ENCODE measurements around the gene EIF3K.
A peak's percentile ranks its signal among the peaks of the same experiment; 100 is the strongest.

EIF3K gene

GRCh38 chr19:38665219-38665931, 46.4 kb downstream of the EIF3K start:
- TF ChIP-seq SIN3A (IDR thresholded peaks at IDR 0.05; ENCODE audit: borderline replicate concordance, insufficient read depth, low read length) (no peak), REST (IDR thresholded peaks at IDR 0.05; ENCODE audit: insufficient read depth in 1 of 2, low read depth in 2 of 2, low read length in 2 of 2) (no peak), TAF1 (IDR thresholded peaks at IDR 0.05; ENCODE audit: borderline replicate concordance, insufficient read depth, low read length) (no peak), POLR2AphosphoS5 (IDR thresholded peaks at IDR 0.05; ENCODE audit: low read depth, low read length) (no peak), FOXP2 (optimal IDR thresholded peaks at IDR 0.05; ENCODE audit: borderline replicate concordance, extremely low read depth, extremely low read length, insufficient read depth) (no peak)

GRCh38 chr19:38665950-38666662, 47.1 kb downstream of the EIF3K start:
- no peak for TF ChIP-seq REST (IDR thresholded peaks at IDR 0.05; ENCODE audit: insufficient read depth in 1 of 2, low read depth in 2 of 2, low read length in 2 of 2)
- TF ChIP-seq FOXP2 (optimal IDR thresholded peaks at IDR 0.05; ENCODE audit: borderline replicate concordance, extremely low read depth, extremely low read length, insufficient read depth) = no peak
- TF ChIP-seq TAF1 (IDR thresholded peaks at IDR 0.05; ENCODE audit: borderline replicate concordance, insufficient read depth, low read length) = no peak
- TF ChIP-seq POLR2AphosphoS5 (IDR thresholded peaks at IDR 0.05; ENCODE audit: low read depth, low read length) = no peak
- TF ChIP-seq SIN3A (IDR thresholded peaks at IDR 0.05; ENCODE audit: borderline replicate concordance, insufficient read depth, low read length) = no peak

- no peak for TF ChIP-seq TAF1 (IDR thresholded peaks at IDR 0.05; ENCODE audit: borderline replicate concordance, insufficient read depth, low read length)
- peak; percentile 44; the same call in 1 of the 2 replicates for TF ChIP-seq SIN3A (IDR thresholded peaks at IDR 0.05; ENCODE audit: borderline replicate concordance, insufficient read depth, low read length)
Observed at GRCh38 chr19:38666663-38667511, 47.9 kb downstream of the EIF3K start.

- TF ChIP-seq SIN3A (IDR thresholded peaks at IDR 0.05; ENCODE audit: borderline replicate concordance, insufficient read depth, low read length) (peak; percentile 48; the same call in 1 of the 2 replicates), TAF1 (IDR thresholded peaks at IDR 0.05; ENCODE audit: borderline replicate concordance, insufficient read depth, low read length) (no peak), POLR2AphosphoS5 (IDR thresholded peaks at IDR 0.05; ENCODE audit: low read depth, low read length) (no peak), REST (IDR thresholded peaks at IDR 0.05; ENCODE audit: insufficient read depth in 1 of 2, low read depth in 2 of 2, low read length in 2 of 2) (no peak; a peak in 1 of 4 replicates)
Observed at GRCh38 chr19:38667661-38668171, 48.7 kb downstream of the EIF3K start.

GRCh38 chr19:38669552-38669951, 50.6 kb downstream of the EIF3K start:
- TF ChIP-seq REST (IDR thresholded peaks at IDR 0.05; ENCODE audit: insufficient read depth in 1 of 2, low read depth in 2 of 2, low read length in 2 of 2) (no peak), FOXP2 (optimal IDR thresholded peaks at IDR 0.05; ENCODE audit: borderline replicate concordance, extremely low read depth, extremely low read length, insufficient read depth) (no peak), TAF1 (IDR thresholded peaks at IDR 0.05; ENCODE audit: borderline replicate concordance, insufficient read depth, low read length) (no peak), POLR2AphosphoS5 (IDR thresholded peaks at IDR 0.05; ENCODE audit: low read depth, low read length) (no peak), SIN3A (IDR thresholded peaks at IDR 0.05; ENCODE audit: borderline replicate concordance, insufficient read depth, low read length) (no peak)
